NB4 (cell line): ENCODE measurements around the gene C2orf49.

ENCODE experiments used
- POLR2A ChIP-seq: IDR thresholded peaks from 2 replicates; pipeline ENCODE4 v1.6.1; 2011; ENCODE audit warnings: mild to moderate bottlenecking; ENCODE audit not compliant: insufficient read length; ENCODE audit errors: extremely low read depth
- TF ChIP-seq, protein P1 (sequence below): IDR thresholded peaks from one replicate; pipeline ENCODE4 v1.5.1; 2012; ENCODE audit warnings: low read depth, low read length

DNA sequence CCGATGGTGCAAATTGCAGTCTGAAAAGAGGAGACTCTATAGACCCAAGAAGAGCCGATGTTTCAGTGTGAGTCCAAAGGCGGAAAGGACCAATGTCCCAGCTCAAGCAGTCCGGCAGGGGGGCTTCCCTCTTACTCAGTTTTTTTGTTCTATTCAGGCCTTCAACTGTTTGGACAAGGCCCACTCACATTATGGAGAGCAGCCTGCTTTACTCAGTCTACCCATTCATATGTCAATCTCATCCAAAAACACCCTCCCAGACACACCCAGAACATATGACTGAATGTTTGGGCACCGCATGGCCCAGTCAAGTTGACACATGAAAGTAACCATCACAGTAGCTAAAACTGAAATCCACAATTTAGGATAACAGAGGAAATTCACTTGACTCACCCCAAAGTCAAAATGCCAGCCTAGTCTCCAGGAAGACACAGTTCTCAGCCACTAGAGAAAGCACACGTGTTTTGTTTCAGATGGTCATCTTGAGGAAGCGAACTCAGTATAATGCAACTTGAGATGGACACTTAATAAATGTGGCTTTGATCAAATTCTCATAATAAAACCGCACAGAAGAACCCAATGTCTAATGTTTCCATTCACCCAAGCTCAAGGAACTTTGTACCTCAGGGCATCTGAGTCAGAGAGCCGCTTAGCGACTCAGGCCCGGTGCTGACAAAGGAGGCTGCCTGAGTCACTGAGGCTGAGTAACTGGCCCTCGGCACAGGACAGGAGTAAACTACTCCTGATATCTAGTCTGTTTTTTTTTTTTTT is 59.1 kb downstream of the C2orf49 start:
- TF ChIP-seq, protein P1, sequence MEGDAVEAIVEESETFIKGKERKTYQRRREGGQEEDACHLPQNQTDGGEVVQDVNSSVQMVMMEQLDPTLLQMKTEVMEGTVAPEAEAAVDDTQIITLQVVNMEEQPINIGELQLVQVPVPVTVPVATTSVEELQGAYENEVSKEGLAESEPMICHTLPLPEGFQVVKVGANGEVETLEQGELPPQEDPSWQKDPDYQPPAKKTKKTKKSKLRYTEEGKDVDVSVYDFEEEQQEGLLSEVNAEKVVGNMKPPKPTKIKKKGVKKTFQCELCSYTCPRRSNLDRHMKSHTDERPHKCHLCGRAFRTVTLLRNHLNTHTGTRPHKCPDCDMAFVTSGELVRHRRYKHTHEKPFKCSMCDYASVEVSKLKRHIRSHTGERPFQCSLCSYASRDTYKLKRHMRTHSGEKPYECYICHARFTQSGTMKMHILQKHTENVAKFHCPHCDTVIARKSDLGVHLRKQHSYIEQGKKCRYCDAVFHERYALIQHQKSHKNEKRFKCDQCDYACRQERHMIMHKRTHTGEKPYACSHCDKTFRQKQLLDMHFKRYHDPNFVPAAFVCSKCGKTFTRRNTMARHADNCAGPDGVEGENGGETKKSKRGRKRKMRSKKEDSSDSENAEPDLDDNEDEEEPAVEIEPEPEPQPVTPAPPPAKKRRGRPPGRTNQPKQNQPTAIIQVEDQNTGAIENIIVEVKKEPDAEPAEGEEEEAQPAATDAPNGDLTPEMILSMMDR = no peak
- TF ChIP-seq POLR2A = no peak
